Left colon (tissue), 2 donors: ENCODE data around the gene STX3. TPM values are rescaled to one million over a fixed set of nuclear protein-coding genes. Genes with fewer than 3 reads are reported as not detected.

Experiments
- ATAC-seq: fragments of 200-7000 bp; cut with Tn5 transposase; one replicate; pipeline ENCODE4 v1.9.1; 2020; ENCODE audit warnings: mild to moderate bottlenecking, moderate library complexity
- DNase-seq, 2 donors: peaks; one replicate each; pipeline ENCODE4 v3.0.0-alpha.2; 2020
- intact Hi-C, 2 donors: fragments of 100-400 bp; cut with DNase I in 1 of 2; cut with micrococcal nuclease in 1 of 2; formaldehyde crosslinking; loops; one replicate each; pipeline versions ENCODE4 v1.11.2 to v1.14.0; 2022; cut with DNase I, micrococcal nuclease
- long read RNA-seq: library from polyadenylated mRNA; unstranded; transcript quantifications from one replicate; pipeline ENCODE4 v2.0.0, GENCODE V29; 2021
- total RNA-seq, 2 donors: library from RNA; stranded (reverse); fragmentation: NEBNext Ultra II Directional; extraction: Animal tissue kit (Norgen Biotek cat#: 25700); gene quantifications; one replicate each; pipeline ENCODE4 v1.2.1, GENCODE V29; 2021
- donor health status: DM: no; HTN: no; CAD: no.
- donor health status: DM: yes; HTN: yes; CAD: no.

STX3 gene
- total RNA-seq, result 100 to 1,000 TPM in 1 of 2 donors, 10 to 100 TPM in 1; 83.8 to 133 TPM
- long read RNA-seq, transcript STX3-201 (11 exons, 3,299 nt), result major isoform, 185 of 232 reads
- long read RNA-seq, partial matches to known transcripts, result 14 of 232 reads
- long read RNA-seq, other reads (novel, unspliced or antisense), result 30 of 232 reads

DNA sequence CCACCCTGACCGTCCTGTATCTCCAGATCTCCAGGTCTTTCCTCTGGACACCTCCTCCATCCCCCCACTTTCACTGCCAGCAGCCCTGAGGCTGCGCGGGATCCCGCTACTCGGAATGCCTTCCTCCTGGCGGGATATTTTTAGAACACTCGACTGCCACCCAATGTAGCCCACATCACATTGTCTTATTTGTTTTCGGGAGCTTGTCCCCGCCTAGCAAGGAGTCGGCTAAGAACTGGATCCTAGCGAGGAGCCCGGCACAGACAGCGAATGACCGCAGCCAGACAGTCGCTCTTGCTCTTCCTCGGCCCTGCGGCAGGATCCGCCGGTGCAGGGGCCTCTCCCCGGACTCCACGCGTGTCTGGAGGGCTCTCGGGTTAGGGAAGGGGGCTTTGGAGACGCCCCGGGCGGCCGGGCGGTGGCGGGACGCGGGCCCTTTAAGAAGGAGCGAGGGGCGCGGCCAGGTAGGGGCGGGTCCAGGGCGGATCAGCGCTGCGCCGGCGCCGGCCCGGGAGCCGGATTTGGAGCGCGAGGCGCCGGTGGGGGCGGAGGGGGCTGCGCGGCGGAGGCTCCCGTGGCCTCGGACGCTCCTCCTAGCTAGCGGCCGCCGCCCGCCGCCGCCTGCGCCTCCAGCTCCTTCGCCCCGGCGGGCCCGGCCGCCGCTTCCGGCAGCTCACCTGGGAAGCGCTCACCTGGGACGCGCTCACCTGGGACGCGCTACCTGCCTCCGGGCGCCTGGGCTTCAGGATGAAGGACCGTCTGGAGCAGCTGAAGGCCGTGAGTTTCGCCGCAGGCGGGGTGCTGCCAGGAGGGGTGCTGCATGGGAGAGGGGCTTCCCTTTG is at the start of gene STX3:
TSS of gene STX3 (plus strand) at position 518 of the 842 bp plus-strand sequence. CDS start at position 748, 230 bp downstream.
- intact Hi-C loops, result loop anchor here in 1 of 2 donors (5.0 kb wide), 1 partner anchor 47 kb away; no protein-coding TSS in a partner anchor
- ATAC-seq, result peak; percentile 74
- DNase-seq, result peak; percentile 71 to 87

DNA sequence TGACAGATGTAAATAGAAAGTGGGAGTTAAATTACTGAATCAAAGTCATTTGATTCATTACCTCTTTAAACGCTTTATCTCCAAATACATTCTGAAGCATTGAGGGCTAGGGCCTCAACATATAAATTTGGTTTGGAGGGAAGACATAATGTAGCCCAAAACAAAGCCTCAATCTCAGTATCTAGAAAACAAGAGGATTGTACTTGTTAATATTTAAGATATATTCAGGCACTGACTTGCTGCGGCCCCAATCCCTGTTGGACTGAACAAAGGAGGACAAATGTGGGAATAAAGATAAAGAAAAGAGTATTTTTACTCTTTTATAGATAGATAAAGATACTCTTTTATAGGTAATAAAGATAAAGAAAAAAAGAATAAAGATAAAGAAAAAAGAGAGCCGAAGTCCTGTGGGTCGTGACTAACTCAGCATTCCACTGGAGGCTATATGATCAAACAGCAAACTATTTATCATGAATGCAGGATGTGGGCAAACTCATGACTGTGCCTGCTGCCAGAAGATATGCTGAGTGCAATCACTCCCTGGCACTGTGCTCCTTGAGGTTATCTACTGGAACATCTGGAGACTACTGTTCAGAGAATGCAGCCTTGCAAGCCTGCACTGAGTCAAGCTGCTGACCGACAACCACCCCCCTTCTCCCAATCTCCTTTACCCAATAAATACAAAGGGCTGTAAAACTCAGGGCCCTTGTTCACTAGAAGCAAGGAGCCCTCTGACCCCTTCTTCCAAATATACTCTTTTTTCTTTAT is 48.5 kb upstream of the STX3 start:
- peak; percentile 75 for ATAC-seq
- intact Hi-C loops, result no loop called here
- DNase-seq, result peak; percentile 18 to 63

DNA sequence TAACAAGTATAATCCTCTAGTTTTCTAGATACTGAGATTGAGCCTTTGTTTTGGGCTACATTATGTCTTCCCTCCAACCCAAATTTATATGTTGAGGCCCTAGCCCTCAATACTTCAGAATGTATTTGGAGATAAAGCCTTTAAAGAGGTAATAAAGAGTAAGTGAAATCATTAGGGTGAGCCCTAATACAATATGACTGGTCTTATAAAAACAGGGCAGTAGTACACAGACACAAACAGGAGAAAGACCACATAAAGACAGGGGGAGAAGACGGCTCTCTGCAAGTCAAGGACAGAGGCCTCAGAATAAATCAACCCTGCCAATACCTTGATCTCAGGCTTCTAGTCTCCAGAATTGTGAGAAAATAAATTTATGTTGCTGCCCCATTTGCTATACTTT is 47.8 kb upstream of the STX3 start:
- intact Hi-C loops, result no loop called here
- DNase-seq, result no peak
- no peak for ATAC-seq

DNA sequence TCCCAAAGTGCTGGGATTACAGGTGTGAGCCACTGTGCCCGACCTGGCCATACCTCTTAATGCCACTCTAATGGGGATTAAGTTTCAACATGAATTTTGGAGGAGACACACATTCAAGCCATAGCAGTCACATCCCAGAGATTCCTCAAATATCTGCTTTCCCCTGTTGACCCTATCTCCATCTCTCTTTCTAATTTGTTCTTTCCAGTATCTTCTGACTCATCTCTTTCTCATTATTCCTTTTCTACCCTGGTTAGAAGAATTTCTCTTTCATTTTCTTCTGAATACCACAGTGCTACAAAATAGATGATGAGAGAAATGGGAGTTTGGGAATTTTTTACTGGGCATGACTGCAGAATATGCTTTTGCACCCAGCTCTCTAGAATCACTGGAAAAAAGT is 46.6 kb upstream of the STX3 start:
- no peak for DNase-seq
- intact Hi-C loops, result no loop called here
- no peak for ATAC-seq

DNA sequence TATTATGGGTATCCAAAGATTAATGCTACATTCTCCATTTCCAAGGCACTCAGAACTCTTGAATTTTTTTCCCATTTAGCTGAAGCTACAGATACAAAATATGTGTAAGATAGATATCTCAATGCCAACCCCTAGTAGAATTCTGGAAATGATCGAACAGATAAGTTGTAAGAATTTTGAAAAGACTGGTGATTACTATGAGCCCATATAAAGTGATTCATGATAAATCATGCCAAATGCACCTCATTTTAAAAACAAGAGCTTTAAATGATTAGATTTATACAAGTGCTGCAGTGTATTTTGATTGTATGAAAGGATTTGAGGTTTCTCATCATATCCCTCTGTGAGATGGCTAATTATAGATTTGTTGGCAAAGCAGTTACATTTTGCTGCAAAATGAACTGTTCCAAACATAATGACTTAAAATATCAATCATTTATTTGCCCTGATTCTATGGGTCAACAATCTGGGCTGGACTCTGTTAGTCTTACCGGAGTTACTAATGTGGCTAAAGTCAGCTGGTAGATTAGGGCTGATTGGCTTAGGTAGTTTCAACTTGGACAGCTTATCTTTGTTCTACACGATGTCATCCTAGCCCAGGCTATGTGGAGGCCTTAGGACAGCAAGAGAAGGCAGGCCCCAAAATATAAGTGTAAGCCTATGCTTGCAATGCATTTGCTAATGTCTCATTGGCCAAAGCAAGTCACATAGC is 44.9 kb upstream of the STX3 start:
- ATAC-seq, result no peak
- intact Hi-C loops, result no loop called here
- DNase-seq, result no peak

DNA sequence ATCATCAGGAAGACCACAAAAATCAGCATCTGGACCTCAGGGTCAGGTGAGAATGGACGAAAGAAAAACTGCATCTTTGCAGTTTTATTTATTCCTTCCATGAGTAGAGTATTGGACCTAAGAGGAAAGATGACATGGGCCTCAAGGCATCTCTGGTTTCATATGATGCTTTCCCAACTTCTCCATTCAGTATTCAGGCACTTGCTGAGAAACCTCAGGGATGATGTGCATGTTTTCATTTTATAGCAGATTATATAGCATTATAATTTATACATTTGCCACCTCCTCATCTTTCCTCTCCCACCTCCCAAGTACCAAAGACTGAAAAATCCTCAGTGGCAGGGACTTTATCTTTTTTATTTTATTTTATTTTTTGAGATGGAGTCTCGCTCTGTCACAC is 41.4 kb upstream of the STX3 start, which contains the start of gene OR10V1:
TSS of gene OR10V1 (minus strand) at position 101 of the 400 bp plus-strand sequence. CDS start at position 101, 0 bp downstream.
- intact Hi-C loops, result no loop called here
- no peak for ATAC-seq
- DNase-seq, result no peak

DNA sequence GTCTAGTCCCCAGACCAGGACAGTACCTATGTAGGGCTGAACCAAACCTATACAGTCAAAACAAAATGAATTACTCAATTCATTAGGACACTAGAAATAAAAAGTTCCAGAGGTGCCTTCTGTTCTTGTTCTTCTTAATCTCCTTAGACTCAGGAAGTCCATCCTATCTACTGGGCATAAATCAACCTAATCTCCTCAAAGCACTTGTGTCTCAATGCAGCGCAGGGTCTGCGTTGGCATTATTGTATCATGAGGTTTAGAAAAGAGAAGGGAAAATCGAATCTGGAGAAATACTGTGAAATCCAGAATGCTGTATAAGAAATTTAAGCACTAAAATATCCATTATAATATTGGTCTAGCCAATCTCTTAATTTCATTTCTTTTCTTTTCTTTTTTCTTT is 39.1 kb upstream of the STX3 start:
- no peak for ATAC-seq
- intact Hi-C loops, result no loop called here
- no peak for DNase-seq

DNA sequence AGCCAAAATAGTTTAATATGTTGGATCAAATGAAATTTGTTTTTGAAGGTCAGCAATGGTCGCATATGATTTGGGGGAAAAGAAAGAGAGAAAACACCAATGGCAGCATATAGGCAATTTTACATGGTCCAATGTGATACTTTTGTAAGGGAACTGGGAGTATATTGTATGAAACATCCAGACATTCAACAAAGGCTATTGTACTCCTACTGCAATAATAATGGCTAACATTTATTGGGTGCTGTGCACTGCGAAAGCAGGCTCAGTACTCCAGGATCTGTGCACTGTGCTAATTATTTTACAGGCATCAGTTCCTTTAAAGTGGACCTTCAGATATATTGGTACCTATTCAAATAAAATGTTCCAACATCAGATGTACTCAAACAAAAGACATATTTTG is 35.6 kb upstream of the STX3 start:
- no peak for DNase-seq
- intact Hi-C loops, result no loop called here
- ATAC-seq, result no peak

DNA sequence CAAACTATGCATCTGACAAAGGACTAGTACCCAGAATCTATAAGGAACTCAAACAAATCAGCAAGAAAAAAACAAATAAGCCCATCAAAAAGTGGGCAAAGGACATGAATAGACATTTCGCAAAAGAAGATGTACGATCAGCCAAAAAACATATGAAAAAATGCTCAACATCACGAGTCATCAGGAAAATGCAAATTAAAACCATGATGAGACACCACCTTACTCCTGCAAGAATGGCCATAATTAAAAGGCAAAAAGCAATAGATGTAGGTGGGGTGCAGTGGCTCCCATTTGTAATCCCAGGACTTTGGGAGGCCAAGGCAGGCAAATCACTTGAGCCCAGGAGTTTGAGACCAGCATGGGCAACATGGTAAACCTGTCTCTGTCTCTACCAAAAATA is 31.1 kb upstream of the STX3 start:
- no peak for ATAC-seq
- intact Hi-C loops, result no loop called here
- DNase-seq, result no peak

DNA sequence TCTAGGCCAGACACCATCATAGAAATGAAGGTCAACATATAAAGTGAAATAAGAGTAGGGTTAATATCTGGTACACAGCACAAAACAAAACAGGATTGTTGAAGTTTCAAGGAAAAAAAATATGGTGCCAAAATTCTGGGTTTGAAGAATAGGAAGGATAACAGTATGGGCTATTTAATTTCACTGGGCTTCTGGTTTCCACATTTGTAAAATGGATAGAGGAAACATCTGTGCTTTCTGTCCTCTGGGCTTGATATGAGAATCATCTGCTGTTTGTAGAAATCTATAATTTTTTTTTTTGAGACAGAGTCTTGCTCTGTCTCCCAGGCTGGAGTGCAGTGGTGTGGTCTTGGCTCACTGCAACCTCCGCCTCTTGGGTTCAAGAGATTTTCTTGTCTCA is 27.8 kb upstream of the STX3 start:
- DNase-seq (no peak), ATAC-seq (no peak)
- intact Hi-C loops, result no loop called here

DNA sequence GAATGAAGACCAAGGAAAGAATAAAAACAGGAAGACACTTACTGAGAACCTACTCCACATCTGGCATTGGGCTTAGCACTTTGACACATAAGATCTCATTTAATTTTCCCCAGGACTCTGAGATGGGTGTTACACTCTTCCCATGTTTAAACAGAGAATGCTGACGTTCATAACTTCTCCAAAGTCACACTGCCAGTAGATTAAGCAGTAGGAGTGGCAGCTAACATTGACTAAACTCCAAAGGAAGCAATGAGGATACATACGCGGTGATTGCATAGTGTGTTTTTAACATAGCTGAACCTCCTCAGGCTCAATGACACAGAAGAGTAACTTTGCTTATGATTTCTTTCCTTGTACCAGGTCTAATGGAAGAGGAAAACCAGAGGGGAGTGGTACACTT is 27.0 kb upstream of the STX3 start:
- intact Hi-C loops, result no loop called here
- no peak for DNase-seq
- no peak for ATAC-seq

DNA sequence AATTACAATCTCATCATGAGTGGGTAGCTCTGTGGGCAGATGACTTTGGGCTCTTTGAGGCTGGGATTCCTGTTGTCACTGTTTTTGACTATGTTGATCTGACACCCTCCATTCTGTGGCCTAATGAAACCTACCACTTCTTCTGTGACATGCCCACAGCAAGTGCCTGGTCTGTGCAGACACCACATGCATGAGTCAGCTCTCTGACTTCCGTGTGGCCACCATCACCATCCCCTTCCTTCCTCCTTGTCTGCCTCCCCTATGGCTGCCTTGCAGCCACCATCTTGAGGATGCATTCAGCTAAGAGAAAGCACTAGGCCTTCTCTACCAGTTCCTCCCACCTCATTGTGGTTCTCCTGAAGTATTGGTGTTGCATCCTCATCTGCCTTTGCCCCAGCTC is 26.3 kb upstream of the STX3 start:
- no peak for DNase-seq
- intact Hi-C loops, result no loop called here
- ATAC-seq, result no peak

DNA sequence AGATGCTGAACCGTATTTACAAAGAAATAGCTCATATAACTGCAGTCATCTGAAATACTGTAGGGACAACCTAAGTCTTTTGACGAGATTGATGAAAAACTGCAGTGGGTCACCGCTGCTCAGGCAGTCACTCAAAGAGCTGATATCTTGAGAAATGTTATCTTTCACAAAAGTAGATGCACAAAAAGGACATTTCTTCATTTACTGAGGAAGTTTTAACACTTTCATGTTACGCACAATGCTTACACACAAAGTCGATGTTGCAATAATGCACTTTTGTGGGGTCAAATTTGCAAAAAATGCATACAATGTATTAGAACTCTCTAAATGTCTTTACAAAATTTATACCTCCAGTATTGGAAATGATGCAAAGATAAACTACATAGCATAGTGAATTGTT is 25.3 kb upstream of the STX3 start:
- intact Hi-C loops, result no loop called here
- no peak for ATAC-seq

DNA sequence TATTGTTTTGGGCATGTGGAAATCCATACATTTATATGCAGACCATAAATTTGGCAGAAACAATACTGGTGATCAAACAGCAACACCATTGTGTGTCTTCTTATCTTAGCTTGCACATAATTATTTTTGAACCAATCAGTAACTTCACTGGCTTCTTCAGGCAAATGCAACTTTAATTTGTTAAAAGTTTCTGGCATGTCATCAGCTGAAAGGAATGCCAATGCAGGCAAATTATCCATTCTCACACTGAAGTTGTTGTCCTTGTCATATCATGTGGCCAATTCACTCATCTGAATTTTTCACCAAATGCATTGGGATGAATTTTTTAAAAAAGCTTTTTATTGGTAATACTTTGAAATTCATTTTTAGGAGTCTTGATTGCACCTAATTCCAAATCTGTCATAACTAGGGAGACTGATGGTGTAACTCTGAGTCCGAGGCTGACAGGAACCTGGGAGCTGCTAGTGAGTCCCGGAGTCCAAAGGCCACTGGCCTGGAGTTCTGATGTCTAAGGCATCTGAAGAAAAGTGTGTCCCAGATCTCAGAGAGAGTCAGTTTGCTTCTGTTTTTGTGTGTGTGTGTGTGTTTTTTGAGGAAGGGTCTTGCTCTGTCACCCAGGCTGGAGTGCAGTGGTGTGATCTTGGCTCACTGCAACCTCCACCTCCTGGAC is 24.1 kb upstream of the STX3 start:
- ATAC-seq (no peak), DNase-seq (no peak)
- intact Hi-C loops, result no loop called here

More for the DNA sequence above, 25.3 kb upstream of the STX3 start:
- DNase-seq, result no peak

DNA sequence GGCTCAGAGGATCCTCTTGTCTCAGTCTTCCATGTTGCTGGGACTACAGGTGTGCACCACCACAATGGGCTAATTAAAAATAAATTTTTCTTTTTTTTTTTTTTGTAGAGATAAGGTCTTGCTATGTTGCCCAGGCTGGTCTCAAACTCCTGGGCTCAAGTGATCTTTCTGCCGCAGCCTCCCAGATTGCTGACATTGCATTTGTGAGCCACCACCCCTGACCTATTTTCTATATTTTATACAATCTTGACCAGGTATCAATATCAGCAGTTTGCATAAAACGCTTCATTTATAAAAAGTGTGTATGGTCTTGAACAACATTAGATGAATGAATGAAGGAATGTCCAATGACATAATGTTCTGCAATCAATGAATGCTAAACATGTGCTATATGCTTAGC is 9.1 kb upstream of the STX3 start:
- intact Hi-C loops, result no loop called here
- ATAC-seq, result no peak
- DNase-seq, result no peak

DNA sequence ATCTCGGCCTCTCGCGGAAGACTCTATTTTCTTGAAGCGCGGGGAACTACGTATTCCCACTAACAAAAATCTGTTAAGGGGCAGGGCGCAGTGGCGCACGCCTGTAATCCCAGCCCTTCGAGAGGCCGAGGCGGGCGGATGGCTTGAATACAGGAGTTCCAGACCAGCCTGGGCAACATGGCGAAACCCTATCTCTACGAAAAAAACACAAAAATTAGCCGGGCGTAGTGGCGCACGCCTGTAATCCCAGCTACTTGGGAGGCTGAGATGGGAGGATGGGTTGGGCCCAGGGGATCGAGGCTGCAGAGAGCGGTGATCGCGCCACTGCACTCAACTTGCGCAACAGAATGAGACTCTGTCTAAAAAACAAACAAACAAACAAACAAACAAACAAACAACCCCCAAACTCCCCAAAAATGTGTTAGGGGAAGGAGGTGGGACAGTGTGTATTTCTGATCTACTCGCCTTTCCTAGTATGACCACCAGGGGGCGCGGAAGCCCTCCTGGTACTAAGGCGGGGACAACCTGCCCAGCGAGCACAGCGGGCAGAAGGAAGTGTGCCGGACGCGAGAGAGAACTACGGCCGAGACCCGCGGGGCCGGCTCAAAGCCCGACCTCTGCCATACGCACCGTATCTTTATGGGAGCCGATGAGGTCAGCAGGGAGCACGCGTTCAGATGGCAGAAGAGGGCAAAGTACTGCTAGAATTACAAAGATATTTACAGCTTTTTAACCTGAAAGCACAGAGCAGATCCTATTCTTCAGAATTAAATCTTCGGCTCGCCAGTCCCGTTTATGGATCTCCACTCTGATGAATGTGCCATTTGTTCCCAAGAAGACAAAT is 1.3 kb upstream of the STX3 start:
- peak; percentile 87 to 92 for DNase-seq
- ATAC-seq, result peak; percentile 51
- intact Hi-C loops, result loop anchor here (2.0 to 5.0 kb wide), 2 partner anchors 47 to 48 kb away; no protein-coding TSS in a partner anchor

DNA sequence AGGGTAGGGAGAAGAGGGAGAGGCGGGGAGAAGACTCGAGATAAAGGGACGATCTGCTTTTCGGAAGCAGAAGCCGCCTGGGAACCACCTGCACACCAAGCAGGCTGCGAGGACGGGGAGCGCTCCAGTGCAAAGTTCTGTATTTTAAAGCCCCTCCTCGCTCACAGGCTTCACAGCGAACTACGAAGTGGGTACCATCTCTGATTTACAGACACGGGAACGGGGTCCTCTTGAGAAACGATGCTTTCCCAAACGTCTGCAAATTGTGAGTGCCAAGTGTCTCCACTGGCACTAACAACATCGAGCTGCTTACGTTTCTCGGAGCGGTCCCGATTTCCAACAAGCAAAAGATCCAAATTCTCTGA is 700 bp upstream of the STX3 start:
- peak; percentile 41 to 50 for DNase-seq
- intact Hi-C loops, result loop anchor here in 1 of 2 donors (5.0 kb wide), 1 partner anchor 48 kb away; no protein-coding TSS in a partner anchor
- ATAC-seq, result peak; percentile 9
